ENCODE measurements around the gene ARRDC3. TPM values are rescaled to one million over a fixed set of nuclear protein-coding genes. Genes with fewer than 3 reads are reported as not detected.

The ARRDC3 gene
- total and polyA plus RNA-seq, 2 of the 8 experiments (the other 6 are each of a cell fraction or from before 2014, with no cell fraction given): 2.9 to 5.7 TPM

GRCh38 chr5:91339063-91339705 is 43.9 kb downstream of the ARRDC3 start:
- POLR2A ChIA-PET (ENCODE audit: partially characterized antibody): interaction anchor here (1.2 kb wide), 1 partner anchor 42 kb away, joined by 3 read pairs; no protein-coding TSS in a partner anchor

More at GRCh38 chr5:91339063-91339705, 43.9 kb downstream of the ARRDC3 start:
- H3K4ac ChIP-seq (replicated peaks; ENCODE audit: insufficient read length, low read depth, low read length): no peak overlapping the region
- no peak overlapping the region for H3K4me3 ChIP-seq (ENCODE audit: extremely low read depth in 1 of 4, insufficient read depth in 2 of 4, low read depth in 3 of 4, low read length in 4 of 4)
- H3K79me1 ChIP-seq (ENCODE audit: low read depth, low read length): no peaks in the 10 kb centered on the region
- no peak for FAIRE-seq
- no peaks in the 10 kb centered on the region for H3K36me3 ChIP-seq (ENCODE audit: control insufficient read depth in 2 of 4, insufficient read depth in 4 of 4, low read length in 3 of 4)
- H3K27me3 ChIP-seq (replicated peaks in 1 of 4; ENCODE audit: control insufficient read depth in 3 of 4, extremely low read depth in 1 of 4, insufficient read depth in 3 of 4, low read length in 3 of 4): no peaks in the 10 kb centered on the region
- no peak overlapping the region for H2AFZ ChIP-seq (ENCODE audit: low read length)
- no peak overlapping the region for H3K56ac ChIP-seq (replicated peaks; ENCODE audit: insufficient read length, low read depth, low read length)
- no peak overlapping the region for H3K14ac ChIP-seq (ENCODE audit: insufficient read length)
- no peak overlapping the region for H2BK15ac ChIP-seq (ENCODE audit: low read length)
- no peak overlapping the region for H2AK5ac ChIP-seq (ENCODE audit: low read depth, low read length)
- H3K23me2 ChIP-seq (ENCODE audit: low read depth, low read length): no peaks in the 10 kb centered on the region
- peak in 1 of 2 experiments; percentile 19 for DNase-seq (ENCODE audit: low read depth in 1 of 2, low spot score in 2 of 2)
- no peak overlapping the region for H2BK20ac ChIP-seq (ENCODE audit: low read length)
- CTCF ChIA-PET (ENCODE audit: partially characterized antibody): interaction anchor here (1.1 kb wide), 1 partner anchor 46 kb away, joined by 3 read pairs; no protein-coding TSS in a partner anchor
- 0 out of 4 replicates have a peak overlapping the region, but pooled peaks of 1 of the 2 experiments have one; percentile 22 for H3K4me2 ChIP-seq (ENCODE audit: insufficient read depth in 1 of 2, low read depth in 2 of 2, low read length in 2 of 2)
- 70% methylated on average over 3 of the region's 3 CpGs; no CpG with 5 or more reads in 1 of the 2 experiments for WGBS, 2 experiments (ENCODE audit: extremely low coverage in 1 of 2, insufficient coverage in 1 of 2, insufficient read length in 1 of 2, insufficient replicate concordance in 2 of 2, low coverage in 1 of 2, low lambda C conversion rate in 2 of 2, missing lambda C conversion rate in 1 of 2)
- no peak overlapping the region for H4K91ac ChIP-seq (replicated peaks; ENCODE audit: insufficient read length, low read length)
- peak overlapping the region; percentile 42 for H4K5ac ChIP-seq (ENCODE audit: insufficient read length, low read depth, low read length)
- no peak overlapping the region for H2BK120ac ChIP-seq (replicated peaks; ENCODE audit: low read depth, low read length)
- H3K9ac ChIP-seq (replicated peaks in 1 of 4; ENCODE audit: extremely low read depth in 1 of 4, low read depth in 3 of 4, low read length in 3 of 4): no peak overlapping the region
- H4K8ac ChIP-seq (ENCODE audit: extremely low read depth, insufficient read depth, low read length): no peak overlapping the region
- H3K4me1 ChIP-seq (replicated peaks in 1 of 4; ENCODE audit: control insufficient read depth in 3 of 4, insufficient read depth in 4 of 4, low read length in 3 of 4): peaks cover 0 to 7% (median 3%) of the 10 kb centered on the region in 4 experiments; a peak in 4 of 7 replicates
- H2BK12ac ChIP-seq (ENCODE audit: low read depth, low read length): no peak overlapping the region; the same call in 1 of the 2 replicates
- TF ChIP-seq KDM1A (IDR thresholded peaks at IDR 0.05; ENCODE audit: borderline replicate concordance, low read length) (peak; percentile 93), CHD2 (IDR thresholded peaks at IDR 0.05; ENCODE audit: low read length) (no peak), TEAD4 (IDR thresholded peaks at IDR 0.05; ENCODE audit: low read depth, low read length) (peak; percentile 49; the same call in 1 of the 2 replicates), RXRA (IDR thresholded peaks at IDR 0.05; ENCODE audit: insufficient read depth, low read depth, low read length) (no peak), EZH2 (IDR thresholded peaks at IDR 0.05; ENCODE audit: low read depth, low read length, severe bottlenecking) (no peak), KDM5A (IDR thresholded peaks at IDR 0.05; ENCODE audit: low read length) (no peak), SIX5 (IDR thresholded peaks at IDR 0.05; ENCODE audit: low read depth, low read length) (no peak), CEBPB (IDR thresholded peaks at IDR 0.05; ENCODE audit: low read depth, low read length) (0 out of 2 replicates have a peak, but pooled peaks have one; percentile 10), SAP30 (IDR thresholded peaks at IDR 0.05; ENCODE audit: insufficient read depth, insufficient replicate concordance, low read length) (no peak), CHD1 (IDR thresholded peaks at IDR 0.05; ENCODE audit: low read depth, low read length) (no peak)
- H4K20me1 ChIP-seq (replicated peaks in 1 of 2; ENCODE audit: control insufficient read depth in 1 of 2, insufficient read depth in 2 of 2, low read length in 2 of 2): no peaks in the 10 kb centered on the region
- peaks cover 4% of the 10 kb centered on the region in 2 experiments; a peak in 2 of 4 replicates for H3K9me3 ChIP-seq (ENCODE audit: insufficient read depth in 2 of 2, low read depth in 1 of 2, low read length in 1 of 2)
- H3K23ac ChIP-seq (ENCODE audit: insufficient read length): no peak overlapping the region
- H2BK5ac ChIP-seq (ENCODE audit: low read depth, low read length): peak overlapping the region; percentile 63; the same call in 1 of the 2 replicates
- peak overlapping the region; percentile 43; the same call in 1 of the 2 replicates for H3K27ac ChIP-seq (ENCODE audit: low read depth, low read length)
- H3K18ac ChIP-seq (ENCODE audit: extremely low read depth, low read length): no peak overlapping the region
- no peaks in the 10 kb centered on the region for H3K79me2 ChIP-seq (ENCODE audit: control insufficient read depth in 1 of 2, insufficient read depth in 2 of 2, low read length in 2 of 2)
